Measurements from ENCODE around the gene PROM1. TPM values are rescaled to one million over a fixed set of nuclear protein-coding genes. Genes with fewer than 3 reads are reported as not detected.
A peak's percentile ranks its signal among the peaks of the same experiment; 100 is the strongest.

The PROM1 gene
- total and polyA plus RNA-seq, 11 donors, result 1.5 to 30.5 (median 6.0) TPM

DNA sequence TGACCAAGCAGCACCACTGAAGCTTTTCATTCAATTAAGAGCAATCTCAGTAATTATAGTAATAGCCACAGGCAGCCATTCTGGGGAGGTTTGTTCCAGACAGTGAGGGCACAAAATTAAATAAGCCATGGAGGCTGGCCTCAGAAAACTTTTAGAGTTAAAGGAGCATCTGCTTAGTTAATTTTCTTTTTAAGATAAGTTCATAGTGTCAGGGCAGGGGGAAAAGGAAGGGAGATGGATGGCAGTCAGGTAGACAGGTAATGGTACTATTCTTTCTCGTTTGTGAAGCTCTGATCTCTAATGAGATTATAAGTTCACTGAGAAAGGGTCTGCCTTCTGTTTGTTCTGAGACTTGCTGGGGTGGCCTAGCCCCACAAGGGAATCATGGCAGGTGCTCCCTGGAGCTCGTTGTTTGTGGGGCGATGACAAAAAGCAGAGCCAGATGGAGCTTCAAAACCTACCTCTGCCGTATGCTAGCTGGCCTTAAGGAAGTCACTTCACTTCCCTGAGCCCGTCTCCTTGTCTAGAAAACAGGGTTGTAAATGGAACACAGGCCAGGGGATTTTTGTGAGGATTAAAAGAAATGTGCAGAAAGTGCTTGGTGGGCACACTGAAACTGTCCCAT, 76.2 kb downstream of the PROM1 start:
- no peaks in the 10 kb centered on the region for H3K27me3 ChIP-seq
- peaks cover 0 to 50% (median 0%) of the 10 kb centered on the region in 9 donors for H3K36me3 ChIP-seq
- H3K27ac ChIP-seq, result no peak overlapping the region
- H3K4me1 ChIP-seq, result no peaks in the 10 kb centered on the region
- intact Hi-C loops (cut with DNase I), result loop anchor here in 2 of 10 donors (10.0 kb wide), 3 partner anchors 203 to 533 kb away; no protein-coding TSS in a partner anchor
- DNase-seq (no peak), ATAC-seq (no peak)
- TF ChIP-seq POLR2A (IDR thresholded peaks at IDR 0.05), result no peak
- TF ChIP-seq CTCF (IDR thresholded peaks at IDR 0.05), result no peak
- no peaks in the 10 kb centered on the region for H3K9me3 ChIP-seq
- whole genome bisulfite sequencing, 4 donors, result 71 to 78% (median 74%) methylated on average over 5 of the region's 5 CpGs
- no peak overlapping the region for H3K4me3 ChIP-seq

DNA sequence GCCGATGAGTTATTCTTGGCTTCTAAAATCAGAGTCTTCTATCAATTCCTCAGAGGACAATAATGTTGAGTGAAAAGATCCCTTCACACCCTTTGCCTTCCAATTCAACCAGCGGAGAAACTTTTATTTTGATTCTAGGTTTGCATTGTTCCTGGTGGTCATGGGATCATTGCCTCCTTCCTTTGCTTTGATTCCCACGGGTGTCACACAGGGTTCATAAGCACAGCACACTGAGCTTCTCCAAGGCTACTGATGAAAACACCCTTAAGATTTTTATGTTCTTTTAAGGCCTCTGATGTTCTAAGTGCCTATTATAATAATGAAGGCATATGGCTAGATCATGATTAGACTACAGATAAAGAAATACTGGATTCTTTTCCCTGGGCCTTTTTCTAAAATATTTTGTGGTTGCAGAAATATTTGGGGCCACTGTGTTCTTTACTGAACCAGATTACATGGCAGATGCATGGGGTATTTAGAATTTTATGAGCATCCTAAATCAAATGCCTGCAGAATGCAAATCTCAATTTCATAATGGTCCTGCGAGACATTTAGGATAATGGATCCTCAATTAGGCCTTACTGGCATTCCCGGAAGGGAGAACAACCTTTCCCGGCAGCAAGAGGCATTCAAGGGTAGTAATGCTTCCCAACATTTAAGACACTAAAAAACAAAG, 76.9 kb downstream of the PROM1 start:
- Histone ChIP-seq H3K27me3 (no peaks in the 10 kb centered on the region), H3K9me3 (no peaks in the 10 kb centered on the region), H3K27ac (no peak overlapping the region), H3K36me3 (peaks cover 0 to 48% (median 0%) of the 10 kb centered on the region in 9 donors), H3K4me1 (no peaks in the 10 kb centered on the region), H3K4me3 (no peak overlapping the region)
- no peak for DNase-seq
- ATAC-seq, result peak in 1 of 4 donors; percentile 36
- WGBS, 4 donors, result 77 to 83% (median 80%) methylated on average over 6 of the region's 6 CpGs
- TF ChIP-seq POLR2A (IDR thresholded peaks at IDR 0.05), result no peak
- TF ChIP-seq CTCF (IDR thresholded peaks at IDR 0.05), result no peak
- intact Hi-C loops (cut with DNase I), result loop anchor here in 2 of 10 donors (10.0 kb wide), 3 partner anchors 202 to 532 kb away; no protein-coding TSS in a partner anchor

- H3K9me3 ChIP-seq, result no peaks in the 10 kb centered on the region
- intact Hi-C loops (cut with DNase I), result loop anchor here in 2 of 10 donors (10.0 kb wide), 3 partner anchors 201 to 531 kb away; no protein-coding TSS in a partner anchor
- DNase-seq, result no peak
- no peak for ATAC-seq
- TF ChIP-seq POLR2A (IDR thresholded peaks at IDR 0.05) (no peak), CTCF (IDR thresholded peaks at IDR 0.05) (no peak)
- WGBS, 4 donors, result 84 to 97% (median 92%) methylated on average over 5 of the region's 5 CpGs
- H3K4me1 ChIP-seq, result peaks cover 0 to 9% (median 0%) of the 10 kb centered on the region in 12 donors
- H3K4me3 ChIP-seq, result no peak overlapping the region
- H3K27me3 ChIP-seq, result no peaks in the 10 kb centered on the region
- H3K36me3 ChIP-seq, result peaks cover 0 to 40% (median 0%) of the 10 kb centered on the region in 9 donors
- H3K27ac ChIP-seq, result no peak overlapping the region
These were observed 78.1 kb downstream of the PROM1 start for GRCh38 chr4:16005676-16006075.

- intact Hi-C loops (cut with DNase I), result loop anchor here (1.0 to 10.0 kb wide), 16 partner anchors 39 to 527 kb away; partner anchors contain the start of gene FGFBP2 (in 3 of the 10)
- DNase-seq (peak in 4 of 5 donors; percentile 45 to 64 (median 60)), ATAC-seq (peak; percentile 70 to 97 (median 92))
- H3K27me3 ChIP-seq, result no peaks in the 10 kb centered on the region
- H3K9me3 ChIP-seq, result no peaks in the 10 kb centered on the region
- H3K4me3 ChIP-seq, result no peak overlapping the region
- H3K4me1 ChIP-seq, result peaks cover 0 to 13% (median 0%) of the 10 kb centered on the region in 12 donors
- H3K36me3 ChIP-seq, result peaks cover 0 to 30% (median 0%) of the 10 kb centered on the region in 9 donors
- WGBS, 4 donors, result 5 to 10% (median 6%) methylated on average over 4 of the region's 4 CpGs
- H3K27ac ChIP-seq, result no peak overlapping the region
- TF ChIP-seq POLR2A (IDR thresholded peaks at IDR 0.05) (no peak), CTCF (IDR thresholded peaks at IDR 0.05) (peak; percentile 75 to 89 (median 82))
These were observed 82.4 kb downstream of the PROM1 start for GRCh38 chr4:16001484-16001858.

All from heart left ventricle (tissue), 16 donors.